GM21381 (cell line): ENCODE data around the gene CFAP74.
"Not testable (repeated sequence)": the region's sequence is repeated elsewhere in the genome, so short reads cannot be mapped to it uniquely, and the experiment has no call there.

Experiments used
- ATAC-seq: cut with Tn5 transposase; IDR thresholded peaks from one replicate; pipeline ENCODE4 v1.9.1; 2021; ENCODE audit warnings: mild to moderate bottlenecking, moderate library complexity; ENCODE audit not compliant: unreplicated experiment

The CFAP74 gene

GRCh38 chr1:1883890-1884289, 119.7 kb downstream of the CFAP74 start:
- ATAC-seq, result not testable (repeated sequence)

- no peak for ATAC-seq
These were observed 120.3 kb downstream of the CFAP74 start for GRCh38 chr1:1883092-1883873.

GRCh38 chr1:1881727-1882126, 121.9 kb downstream of the CFAP74 start:
- no peak for ATAC-seq

- no peak for ATAC-seq
These were observed 122.8 kb downstream of the CFAP74 start for GRCh38 chr1:1880617-1881312.

GRCh38 chr1:1879942-1880341, 123.6 kb downstream of the CFAP74 start:
- ATAC-seq, result no peak

- no peak for ATAC-seq
These were observed 125.6 kb downstream of the CFAP74 start for GRCh38 chr1:1877865-1878436.

- ATAC-seq, result no peak
These were observed 127.2 kb downstream of the CFAP74 start for GRCh38 chr1:1876335-1876930.

GRCh38 chr1:1875932-1876331, 127.7 kb downstream of the CFAP74 start:
- ATAC-seq, result no peak

- ATAC-seq, result no peak
These were observed 128.7 kb downstream of the CFAP74 start for GRCh38 chr1:1874901-1875300.

GRCh38 chr1:1873186-1873585, 130.4 kb downstream of the CFAP74 start:
- no peak for ATAC-seq

GRCh38 chr1:1872329-1872994, 131.1 kb downstream of the CFAP74 start:
- no peak for ATAC-seq
